ENCODE data around the gene NEO1.

NEO1 gene

GRCh38 chr15:73227433-73228056 is 175.3 kb downstream of the NEO1 start:
- no peak overlapping the region for H3K27ac ChIP-seq (ENCODE audit: low read length)
- H3K79me2 ChIP-seq (ENCODE audit: low read length), result no peaks in the 10 kb centered on the region
- TF ChIP-seq EZH2 (optimal IDR thresholded peaks at IDR 0.05; ENCODE audit: low read depth, low read length), result no peak
- TF ChIP-seq CTCF (IDR thresholded peaks at IDR 0.05; ENCODE audit: low read length), result no peak
- no peak for TF ChIP-seq EZH2phosphoT487 (IDR thresholded peaks at IDR 0.05; ENCODE audit: low read length)
- no peaks in the 10 kb centered on the region for H3K27me3 ChIP-seq (replicated peaks; ENCODE audit: insufficient read depth, low read length)
- H3K4me2 ChIP-seq (ENCODE audit: low read depth, low read length), result no peak overlapping the region
- no peaks in the 10 kb centered on the region for H4K20me1 ChIP-seq (ENCODE audit: insufficient read depth, low read length)
- no peak for DNase-seq
- no peaks in the 10 kb centered on the region for H3F3A ChIP-seq (ENCODE audit: insufficient read depth, low read length)
- H2AFZ ChIP-seq (ENCODE audit: low read length), result no peak overlapping the region
- H3K9me2 ChIP-seq (replicated peaks; ENCODE audit: insufficient read depth, low read length), result no peaks in the 10 kb centered on the region
- no peaks in the 10 kb centered on the region for H3K9me3 ChIP-seq (replicated peaks; ENCODE audit: insufficient read depth, low read length)
- H3K9ac ChIP-seq (ENCODE audit: low read length), result no peak overlapping the region
- no peak overlapping the region for H3K4me3 ChIP-seq (ENCODE audit: low read length)
- no peaks in the 10 kb centered on the region for H3K36me3 ChIP-seq (replicated peaks; ENCODE audit: insufficient read depth, low read length)
- H3K4me1 ChIP-seq (ENCODE audit: low read length), result no peaks in the 10 kb centered on the region

- Histone ChIP-seq H3F3A (ENCODE audit: insufficient read depth, low read length) (no peaks in the 10 kb centered on the region), H3K36me3 (replicated peaks; ENCODE audit: insufficient read depth, low read length) (no peaks in the 10 kb centered on the region), H4K20me1 (ENCODE audit: insufficient read depth, low read length) (no peaks in the 10 kb centered on the region), H2AFZ (ENCODE audit: low read length) (no peak overlapping the region), H3K4me3 (ENCODE audit: low read length) (no peak overlapping the region), H3K79me2 (ENCODE audit: low read length) (no peaks in the 10 kb centered on the region), H3K9ac (ENCODE audit: low read length) (no peak overlapping the region), H3K4me1 (ENCODE audit: low read length) (no peaks in the 10 kb centered on the region), H3K4me2 (ENCODE audit: low read depth, low read length) (no peak overlapping the region), H3K27me3 (replicated peaks; ENCODE audit: insufficient read depth, low read length) (no peaks in the 10 kb centered on the region), H3K9me3 (replicated peaks; ENCODE audit: insufficient read depth, low read length) (no peaks in the 10 kb centered on the region), H3K9me2 (replicated peaks; ENCODE audit: insufficient read depth, low read length) (no peaks in the 10 kb centered on the region), H3K27ac (ENCODE audit: low read length) (no peak overlapping the region)
- no peak for DNase-seq
- TF ChIP-seq EZH2 (optimal IDR thresholded peaks at IDR 0.05; ENCODE audit: low read depth, low read length) (no peak), EZH2phosphoT487 (IDR thresholded peaks at IDR 0.05; ENCODE audit: low read length) (no peak), CTCF (IDR thresholded peaks at IDR 0.05; ENCODE audit: low read length) (no peak)
These were observed 175.9 kb downstream of the NEO1 start for GRCh38 chr15:73228128-73228646.

GRCh38 chr15:73231661-73232419 is 179.6 kb downstream of the NEO1 start:
- H3K27me3 ChIP-seq (replicated peaks; ENCODE audit: insufficient read depth, low read length), result no peaks in the 10 kb centered on the region
- H3K4me2 ChIP-seq (ENCODE audit: low read depth, low read length), result no peak overlapping the region
- no peaks in the 10 kb centered on the region for H3K79me2 ChIP-seq (ENCODE audit: low read length)
- H3K36me3 ChIP-seq (replicated peaks; ENCODE audit: insufficient read depth, low read length), result no peaks in the 10 kb centered on the region
- H3K4me1 ChIP-seq (ENCODE audit: low read length), result no peaks in the 10 kb centered on the region
- no peak for DNase-seq
- H3K4me3 ChIP-seq (ENCODE audit: low read length), result no peak overlapping the region
- no peak overlapping the region for H3K27ac ChIP-seq (ENCODE audit: low read length)
- H2AFZ ChIP-seq (ENCODE audit: low read length), result no peak overlapping the region
- H3K9ac ChIP-seq (ENCODE audit: low read length), result no peak overlapping the region
- H3F3A ChIP-seq (ENCODE audit: insufficient read depth, low read length), result no peaks in the 10 kb centered on the region
- no peaks in the 10 kb centered on the region for H4K20me1 ChIP-seq (ENCODE audit: insufficient read depth, low read length)
- H3K9me3 ChIP-seq (replicated peaks; ENCODE audit: insufficient read depth, low read length), result no peaks in the 10 kb centered on the region
- no peak for TF ChIP-seq CTCF (IDR thresholded peaks at IDR 0.05; ENCODE audit: low read length)
- TF ChIP-seq EZH2phosphoT487 (IDR thresholded peaks at IDR 0.05; ENCODE audit: low read length), result no peak
- TF ChIP-seq EZH2 (optimal IDR thresholded peaks at IDR 0.05; ENCODE audit: low read depth, low read length), result no peak
- no peaks in the 10 kb centered on the region for H3K9me2 ChIP-seq (replicated peaks; ENCODE audit: insufficient read depth, low read length)
